Right cardiac atrium (tissue), 5 donors: ENCODE results near the gene INAFM2. TPM values are rescaled to one million over a fixed set of nuclear protein-coding genes. Genes with fewer than 3 reads are reported as not detected.

Experiments
- ATAC-seq, 2 donors: fragments of 200-7000 bp; cut with Tn5 transposase; one replicate each; pipeline versions ENCODE4 v1.8.0 to v1.9.1; 2020; ENCODE audit warnings: moderate library complexity in 2 of 2, mild to moderate bottlenecking in 1 of 2
- DNase-seq, 3 donors: peaks; one replicate each; pipeline ENCODE4 v3.0.0-alpha.2; 2020
- H3K27ac ChIP-seq: one replicate; pipeline ENCODE4 v1.5.1; 2013; ENCODE audit warnings: mild to moderate bottlenecking, low read length, control low read depth, moderate library complexity
- H3K27me3 ChIP-seq: one replicate; pipeline ENCODE4 v1.6.1; 2013; ENCODE audit not compliant: control insufficient read depth, insufficient read depth
- H3K4me1 ChIP-seq: one replicate; pipeline ENCODE4 v1.6.1; 2013; ENCODE audit warnings: low read length; ENCODE audit not compliant: control insufficient read depth, insufficient read depth
- H3K4me3 ChIP-seq: one replicate; pipeline ENCODE4 v1.5.1; 2013; ENCODE audit warnings: low read length, control low read depth
- H3K9me3 ChIP-seq: one replicate; pipeline ENCODE4 v1.6.1; 2013; ENCODE audit warnings: low read length; ENCODE audit not compliant: control insufficient read depth
- WGBS: extraction: QIAGEN DNeasy Blood & Tissue Kit; methylation state at CpG from one replicate; pipeline ENCODE4 v1.1.7; 2013; 5-methylcytosine and 5-hydroxymethylcytosine counted together
- intact Hi-C, 4 donors: fragments of 100-400 bp; cut with DNase I; formaldehyde crosslinking; loops; one replicate each; pipeline versions ENCODE4 v1.11.0 to v1.14.0; 2022 to 2023
- long read RNA-seq, 4 donors: library from polyadenylated mRNA; unstranded; transcript quantifications; one replicate each; pipeline ENCODE4 v2.0.0, GENCODE V29; 2020 to 2021
- polyA plus RNA-seq: library from polyadenylated mRNA; stranded (reverse); fragments of 200-250 nt; gene quantifications from one replicate; pipeline ENCODE4 v1.2.3, GENCODE V29; 2013
- total RNA-seq, 4 donors: library from RNA; stranded (reverse); fragmentation: NEBNext Ultra II Directional; extraction: Animal tissue kit (Norgen Biotek cat#: 25700); gene quantifications; one replicate each; pipeline ENCODE4 v1.2.1, GENCODE V29; 2021
- donor health status: healthy with polysubstance abuse.
- donor health status: DM: no; HTN: yes; CAD: no.
- donor health status: DM: no; HTN: no; CAD: no.
- donor health status: DM: no; HTN: yes; CAD: no; lungs with severe emphysema.
- donor health status: DM: yes; HTN: yes; CAD: no.

INAFM2 gene
- total RNA-seq (100 to 1,000 TPM in 1 of 4 donors, 10 to 100 TPM in 3; 72.6 to 115 (median 74.1) TPM), polyA plus RNA-seq (47.3 TPM)
- long read RNA-seq, donor 1, transcript INAFM2-201 (2 exons, 594 nt) = minor isoform, 6 of 317 reads
- long read RNA-seq, donor 1, transcript INAFM2-202 (1 exons, 3,052 nt) = major isoform, 311 of 317 reads
- long read RNA-seq, donor 1, partial matches to known transcripts = 0 of 317 reads
- long read RNA-seq, donor 1, other reads (novel, unspliced or antisense) = 0 of 317 reads
- long read RNA-seq, donor 2, transcript INAFM2-202 (1 exons, 3,052 nt) = major isoform, 108 of 108 reads
- long read RNA-seq, donor 2, partial matches to known transcripts = 0 of 108 reads
- long read RNA-seq, donor 2, other reads (novel, unspliced or antisense) = 0 of 108 reads
- long read RNA-seq, donor 3, transcript INAFM2-202 (1 exons, 3,052 nt) = major isoform, 67 of 67 reads
- long read RNA-seq, donor 3, partial matches to known transcripts = 0 of 67 reads
- long read RNA-seq, donor 3, other reads (novel, unspliced or antisense) = 0 of 67 reads
- long read RNA-seq, donor 4, transcript INAFM2-202 (1 exons, 3,052 nt) = major isoform, 128 of 132 reads
- long read RNA-seq, donor 4, partial matches to known transcripts = 0 of 132 reads
- long read RNA-seq, donor 4, other reads (novel, unspliced or antisense) = 1 of 132 reads

DNA sequence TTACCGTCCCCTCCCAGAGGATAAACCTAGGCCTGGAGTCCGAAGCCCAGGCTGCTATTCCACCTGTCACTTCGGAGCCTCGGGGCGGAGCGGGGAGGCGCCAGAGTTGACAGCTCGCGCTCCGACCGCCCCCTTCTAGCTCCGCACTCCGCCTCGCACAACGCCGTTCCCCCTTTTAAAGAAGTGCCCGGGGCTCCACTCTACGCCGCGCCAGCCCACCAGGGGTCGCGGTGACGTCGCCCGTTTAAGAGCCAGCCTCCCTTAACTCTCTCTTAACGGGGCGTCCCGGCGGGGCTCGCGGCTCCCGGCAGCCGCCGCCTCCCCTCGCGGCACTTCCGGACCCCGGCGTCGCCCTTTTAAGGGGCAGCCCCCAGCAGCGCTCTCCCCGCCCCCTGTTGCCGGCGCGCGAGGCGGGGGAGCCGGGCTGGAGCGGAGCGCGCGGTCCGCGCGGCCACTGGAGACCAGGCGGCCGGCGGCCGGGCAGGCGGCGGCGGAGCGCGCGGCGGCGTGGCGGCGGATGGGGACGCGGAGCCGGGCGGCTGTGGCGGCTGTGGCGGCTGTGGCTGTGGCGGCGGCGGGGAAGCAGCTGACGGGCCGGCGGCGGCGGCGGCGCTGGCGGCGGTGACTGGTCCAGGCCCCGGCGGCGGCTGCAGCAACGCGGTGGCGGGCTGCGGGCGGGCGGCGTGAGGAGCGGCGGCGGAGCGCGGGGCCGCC is at the start of gene INAFM2:
TSS of gene INAFM2 (plus strand) at position 454 of the 714 bp plus-strand sequence. CDS start 364 bp downstream, outside the sequence.
- H3K4me1 ChIP-seq = peaks cover 11% of the 10 kb centered on the region
- ATAC-seq = peak; percentile 92
- WGBS = under 1% methylated on average over 103 of the region's 103 CpGs
- no peaks in the 10 kb centered on the region for H3K27me3 ChIP-seq
- H3K4me3 ChIP-seq = peak within 1 kb of the TSS; percentile 76
- peak within 1 kb of the TSS; percentile 92 for H3K27ac ChIP-seq
- H3K9me3 ChIP-seq = no peaks in the 10 kb centered on the region
- peak; percentile 94 to 97 (median 97) for DNase-seq
- intact Hi-C loops = loop anchor here in 3 of 4 donors (5.0 kb wide), 2 partner anchors 34 to 99 kb away; partner anchors contain the start of gene DISP2 (in 1 of the 3)

DNA sequence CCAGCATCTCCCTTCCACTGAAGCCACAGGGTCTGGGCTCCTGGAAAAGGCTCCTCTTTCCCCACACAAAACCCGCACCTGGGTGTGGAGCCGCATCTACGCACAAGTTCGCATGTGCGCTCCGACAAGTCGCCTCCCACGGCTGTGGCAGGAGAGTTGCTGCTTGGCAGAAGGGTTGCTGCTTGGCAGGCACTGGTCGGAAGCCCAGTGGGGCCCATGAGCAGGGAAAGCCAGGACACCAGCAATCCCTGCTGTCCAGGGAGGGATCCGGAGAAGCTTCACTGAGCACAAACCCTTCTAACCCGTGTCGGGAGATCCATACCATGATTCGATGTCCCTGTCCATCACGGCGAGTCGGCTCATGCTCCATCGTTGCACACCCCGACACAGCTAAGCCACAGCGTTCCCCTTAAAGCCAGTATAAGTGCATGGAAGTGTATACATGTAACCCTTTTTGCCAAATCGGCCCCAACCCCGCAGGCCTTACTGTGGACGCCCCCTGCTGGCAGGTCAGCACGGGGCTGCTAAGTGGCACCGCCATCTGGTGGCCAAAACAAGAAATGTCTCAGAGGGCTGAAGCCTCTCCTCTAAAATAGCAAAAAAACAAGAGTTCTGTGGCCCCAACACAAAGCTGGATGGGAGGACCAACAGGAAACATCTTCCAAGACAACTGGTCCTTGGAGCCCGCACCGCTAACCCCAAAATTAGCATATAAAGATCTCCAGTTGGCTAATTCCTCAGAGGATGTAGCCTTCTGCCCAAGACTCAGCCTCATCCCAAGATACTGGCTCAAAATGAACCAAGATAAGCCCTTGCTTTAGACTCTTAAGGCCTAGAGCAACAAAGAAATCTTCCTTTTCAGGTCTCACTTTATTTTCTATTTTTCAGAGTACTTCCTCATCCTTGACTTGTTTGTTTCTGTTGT is 48.9 kb upstream of the INAFM2 start:
- DNase-seq (peak; percentile 77 to 92 (median 90)), ATAC-seq (peak; percentile 15 to 47)
- intact Hi-C loops = loop anchor here (1.0 to 10.0 kb wide), 7 partner anchors 38 to 230 kb away; no protein-coding TSS in a partner anchor
- Histone ChIP-seq H3K27me3 (no peaks in the 10 kb centered on the region), H3K4me1 (no peaks in the 10 kb centered on the region), H3K27ac (no peak overlapping the region), H3K4me3 (no peak overlapping the region), H3K9me3 (no peaks in the 10 kb centered on the region)
- 51% methylated on average over 26 of the region's 26 CpGs for WGBS

DNA sequence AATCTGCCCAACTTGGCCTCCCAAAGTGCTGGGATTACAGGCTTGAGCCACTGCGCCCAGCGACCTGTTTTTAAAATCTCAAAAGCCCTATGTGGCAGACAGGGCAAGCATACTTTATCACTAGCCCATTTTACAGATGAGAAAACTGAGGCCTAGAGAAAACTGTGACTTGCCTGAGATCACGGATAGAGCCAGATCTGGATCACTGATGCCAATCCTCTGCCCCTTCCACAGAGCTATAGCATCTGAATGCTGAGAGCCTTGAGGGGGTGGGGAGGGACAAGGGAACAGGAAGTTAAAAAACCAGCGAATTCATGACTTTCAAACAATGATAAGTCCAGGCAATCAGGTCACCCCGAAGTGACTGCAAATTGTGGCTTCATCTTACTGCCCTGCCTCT is 48.0 kb upstream of the INAFM2 start:
- H3K4me3 ChIP-seq = no peak overlapping the region
- intact Hi-C loops = loop anchor here (2.0 to 10.0 kb wide), 5 partner anchors 37 to 231 kb away; no protein-coding TSS in a partner anchor
- H3K4me1 ChIP-seq = no peaks in the 10 kb centered on the region
- H3K27me3 ChIP-seq = no peaks in the 10 kb centered on the region
- WGBS = 72% methylated on average over 5 of the region's 5 CpGs
- ATAC-seq (no peak), DNase-seq (peak in 1 of 3 donors; percentile 26)
- no peaks in the 10 kb centered on the region for H3K9me3 ChIP-seq
- no peak overlapping the region for H3K27ac ChIP-seq

DNA sequence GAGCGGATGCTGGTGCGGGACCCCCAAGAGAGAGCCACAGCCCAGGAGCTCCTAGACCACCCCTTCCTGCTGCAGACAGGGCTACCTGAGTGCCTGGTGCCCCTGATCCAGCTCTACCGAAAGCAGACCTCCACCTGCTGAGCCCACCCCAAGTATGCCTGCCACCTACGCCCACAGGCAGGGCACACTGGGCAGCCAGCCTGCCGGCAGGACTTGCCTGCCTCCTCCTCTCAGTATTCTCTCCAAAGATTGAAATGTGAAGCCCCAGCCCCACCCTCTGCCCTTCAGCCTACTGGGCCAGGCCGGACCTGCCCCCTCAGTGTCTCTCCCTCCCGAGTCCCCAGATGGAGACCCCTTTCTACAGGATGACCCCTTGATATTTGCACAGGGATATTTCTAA is 47.5 kb upstream of the INAFM2 start:
- Histone ChIP-seq H3K27ac (no peak overlapping the region), H3K9me3 (no peaks in the 10 kb centered on the region), H3K27me3 (no peaks in the 10 kb centered on the region), H3K4me3 (no peak overlapping the region), H3K4me1 (no peaks in the 10 kb centered on the region)
- peak in 2 of 3 donors; percentile 22 to 41 for DNase-seq
- intact Hi-C loops = loop anchor here (2.0 to 10.0 kb wide), 5 partner anchors 36 to 231 kb away; no protein-coding TSS in a partner anchor
- no peak for ATAC-seq
- 92% methylated on average over 7 of the region's 7 CpGs for WGBS

DNA sequence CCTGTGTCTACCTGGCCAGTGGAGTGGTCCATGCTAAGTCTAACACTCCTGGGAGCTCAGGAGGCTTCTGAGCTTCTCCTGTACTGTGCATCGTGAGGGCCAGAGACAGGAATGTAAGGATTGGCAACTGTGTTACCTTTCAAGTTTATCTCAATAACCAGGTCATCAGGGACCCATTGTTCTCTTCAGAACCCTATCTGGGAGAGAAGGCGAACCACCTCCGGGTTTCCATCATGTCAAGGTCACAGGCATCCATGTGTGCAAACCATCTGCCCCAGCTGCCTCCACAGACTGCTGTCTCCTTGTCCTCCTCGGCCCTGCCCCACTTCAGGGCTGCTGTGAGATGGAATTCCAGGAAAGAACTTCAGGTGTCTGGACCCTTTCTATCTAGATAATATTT is 46.6 kb upstream of the INAFM2 start:
- ATAC-seq = no peak
- DNase-seq = peak in 1 of 3 donors; percentile 16
- no peaks in the 10 kb centered on the region for H3K27me3 ChIP-seq
- H3K4me1 ChIP-seq = no peaks in the 10 kb centered on the region
- WGBS = 61% methylated on average over 4 of the region's 4 CpGs
- H3K27ac ChIP-seq = no peak overlapping the region
- intact Hi-C loops = loop anchor here in 3 of 4 donors (5.0 to 10.0 kb wide), 3 partner anchors 35 to 232 kb away; no protein-coding TSS in a partner anchor
- H3K4me3 ChIP-seq = no peak overlapping the region
- no peaks in the 10 kb centered on the region for H3K9me3 ChIP-seq

DNA sequence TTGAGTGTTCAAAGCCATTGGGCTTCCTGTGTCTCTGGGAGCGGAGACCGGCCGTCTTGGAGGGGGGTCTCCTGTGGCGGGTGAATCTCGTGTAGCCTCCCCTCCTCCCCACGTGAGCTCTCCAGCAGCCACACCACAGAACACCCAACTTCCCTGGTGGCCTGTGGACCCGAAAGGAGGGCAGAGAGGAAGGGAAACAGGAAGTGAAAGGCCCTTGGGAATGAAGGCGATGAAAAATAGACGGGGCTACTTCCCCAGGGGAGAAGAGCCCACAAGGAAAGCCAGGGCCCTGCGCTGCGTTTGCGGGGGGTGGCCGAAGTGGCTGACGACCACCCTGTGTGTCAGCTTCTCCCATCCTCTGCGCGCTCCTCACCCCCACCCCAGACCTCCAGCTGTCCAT is 46.0 kb upstream of the INAFM2 start:
- DNase-seq (peak in 2 of 3 donors; percentile 47 to 57), ATAC-seq (no peak)
- no peak overlapping the region for H3K4me3 ChIP-seq
- H3K27me3 ChIP-seq = no peaks in the 10 kb centered on the region
- H3K4me1 ChIP-seq = no peaks in the 10 kb centered on the region
- no peak overlapping the region for H3K27ac ChIP-seq
- WGBS = 38% methylated on average over 16 of the region's 16 CpGs
- no peaks in the 10 kb centered on the region for H3K9me3 ChIP-seq
- intact Hi-C loops = loop anchor here in 3 of 4 donors (5.0 to 10.0 kb wide), 3 partner anchors 35 to 233 kb away; no protein-coding TSS in a partner anchor

DNA sequence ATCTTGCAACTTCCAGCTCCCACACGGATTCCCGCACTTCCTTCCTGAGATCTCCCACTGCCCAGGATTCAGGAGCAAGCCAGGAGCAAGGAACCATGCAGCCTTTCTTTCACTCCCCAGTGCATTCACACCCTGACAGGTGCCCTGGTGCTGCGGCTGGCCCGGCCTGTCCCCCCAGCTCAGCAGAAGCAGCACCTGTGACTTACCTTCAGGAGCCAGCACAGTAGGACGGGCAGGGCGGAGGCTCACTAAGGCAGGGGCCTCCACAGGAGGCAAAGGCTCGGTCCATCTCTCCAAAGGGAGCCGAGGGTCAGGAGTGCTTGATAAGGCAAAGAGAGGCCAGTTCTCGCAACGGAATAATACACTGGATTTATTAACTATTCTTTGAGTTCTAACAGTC is 45.5 kb upstream of the INAFM2 start:
- intact Hi-C loops = loop anchor here (2.0 to 10.0 kb wide), 5 partner anchors 33 to 233 kb away; no protein-coding TSS in a partner anchor
- Histone ChIP-seq H3K4me1 (no peaks in the 10 kb centered on the region), H3K4me3 (no peak overlapping the region), H3K9me3 (no peaks in the 10 kb centered on the region), H3K27me3 (no peaks in the 10 kb centered on the region), H3K27ac (no peak overlapping the region)
- 51% methylated on average over 10 of the region's 10 CpGs for WGBS
- peak in 2 of 3 donors; percentile 27 to 52 for DNase-seq
- no peak for ATAC-seq

DNA sequence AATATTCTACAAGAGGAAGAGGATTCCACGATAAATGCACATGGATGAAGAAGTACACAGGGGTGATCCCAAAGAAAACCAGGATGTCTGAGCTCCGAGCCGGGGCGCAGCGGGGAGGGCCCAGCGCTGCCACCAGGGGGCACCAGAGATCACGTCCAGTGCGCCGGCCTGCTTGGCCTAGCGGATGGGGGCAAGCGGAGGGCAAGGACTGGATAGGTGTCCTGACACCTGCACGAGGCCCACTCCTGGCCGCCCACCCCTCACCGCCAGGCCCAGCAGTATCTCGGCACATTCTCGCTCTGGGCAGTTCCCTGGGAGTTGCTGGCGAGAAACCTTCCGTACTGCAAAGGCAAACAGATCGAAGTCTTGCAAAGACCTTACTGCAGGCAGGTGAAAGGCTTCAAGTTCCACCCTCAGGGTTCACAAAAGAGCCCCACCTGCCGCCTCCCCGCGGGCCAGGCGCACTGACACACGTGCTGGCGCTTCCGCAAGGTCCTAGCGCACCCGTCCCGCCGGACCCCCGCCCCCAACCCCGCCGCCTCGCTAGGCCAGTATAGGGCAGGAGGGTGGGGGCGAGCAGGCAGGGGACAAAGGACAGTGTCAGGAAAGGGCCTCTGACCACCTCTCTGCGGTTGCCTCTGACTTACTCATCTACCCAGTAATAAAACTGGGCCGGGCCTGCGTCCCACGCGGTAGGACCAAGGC is 43.9 kb upstream of the INAFM2 start:
- DNase-seq (peak; percentile 72 to 92 (median 90)), ATAC-seq (peak; percentile 55 to 74)
- Histone ChIP-seq H3K27ac (no peak overlapping the region), H3K9me3 (no peaks in the 10 kb centered on the region), H3K27me3 (no peaks in the 10 kb centered on the region), H3K4me3 (no peak overlapping the region), H3K4me1 (no peaks in the 10 kb centered on the region)
- intact Hi-C loops = loop anchor here (2.0 to 10.0 kb wide), 6 partner anchors 31 to 235 kb away; no protein-coding TSS in a partner anchor
- 25% methylated on average over 40 of the region's 40 CpGs for WGBS

DNA sequence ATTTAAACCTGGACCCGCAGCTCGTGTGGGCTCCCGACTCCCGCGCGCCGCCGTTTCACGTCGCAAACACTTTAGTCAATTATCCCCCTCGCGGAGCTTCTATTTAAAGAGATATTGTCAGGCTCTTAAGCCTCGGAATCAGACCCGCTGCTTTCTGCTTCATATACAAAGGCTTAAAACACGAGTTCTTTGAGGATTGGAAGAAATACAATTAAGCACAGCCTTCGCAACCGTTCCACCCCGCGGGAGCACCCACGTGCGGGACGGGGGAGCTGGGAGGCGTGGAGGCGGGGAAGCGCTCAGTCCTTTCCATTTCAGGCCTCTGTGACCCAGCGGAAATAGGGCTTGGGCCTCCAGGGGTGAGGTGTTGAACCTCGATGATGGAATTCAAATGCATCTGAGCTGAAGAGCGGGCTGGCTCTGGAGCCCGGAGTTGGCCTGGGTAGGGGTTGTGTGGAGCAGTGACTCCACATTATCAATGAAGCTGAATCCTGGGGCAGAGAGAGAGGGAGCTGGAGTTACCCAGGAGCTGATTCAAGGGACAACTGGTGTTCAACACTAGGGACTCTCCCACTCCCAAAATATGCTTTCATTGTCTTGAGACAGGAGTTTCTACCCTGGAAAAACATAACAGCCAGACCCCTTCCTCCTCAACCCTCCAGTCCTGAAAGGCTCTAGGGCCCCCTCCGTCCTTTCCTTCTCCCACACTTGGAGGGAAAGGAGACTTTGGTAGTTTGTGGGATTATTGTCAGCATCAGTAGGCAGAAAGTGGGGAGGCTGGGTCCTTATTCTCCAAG is 43.0 kb upstream of the INAFM2 start:
- no peaks in the 10 kb centered on the region for H3K27me3 ChIP-seq
- WGBS = 46% methylated on average over 30 of the region's 30 CpGs
- no peak for ATAC-seq
- H3K4me1 ChIP-seq = no peaks in the 10 kb centered on the region
- H3K9me3 ChIP-seq = no peaks in the 10 kb centered on the region
- H3K27ac ChIP-seq = no peak overlapping the region
- H3K4me3 ChIP-seq = no peak overlapping the region
- intact Hi-C loops = loop anchor here in 1 of 4 donors (10.0 kb wide), 1 partner anchor 134 kb away; no protein-coding TSS in a partner anchor
- DNase-seq = peak in 2 of 3 donors; percentile 31 to 46
